Measurements from ENCODE around the gene SH3BP5L.

Gene SH3BP5L

GRCh38 chr1:248825909-248826760, at the start of gene SH3BP5L:
SH3BP5L (minus strand) TSS chr1:248825915; CDS start chr1:248824935, 980 bp downstream.
- peak; percentile 96 for DNase-seq (ENCODE audit: low spot score)
- peak; percentile 80 for TF ChIP-seq CTCF (IDR thresholded peaks at IDR 0.05; ENCODE audit: extremely low read depth, insufficient read depth, missing control alignments)
- in situ Hi-C loops (cut with MboI; ENCODE audit: low pct_unique_long_range_greater_than_20kb, low sequenced_read_pairs, unreplicated experiment), result no loop called here

GRCh38 chr1:248873993-248874533, 48.3 kb upstream of the SH3BP5L start:
- in situ Hi-C loops (cut with MboI; ENCODE audit: low pct_unique_long_range_greater_than_20kb, low sequenced_read_pairs, unreplicated experiment), result no loop called here
- no peak for TF ChIP-seq CTCF (IDR thresholded peaks at IDR 0.05; ENCODE audit: extremely low read depth, insufficient read depth, missing control alignments)
- DNase-seq (ENCODE audit: low spot score), result peak; percentile 54

GRCh38 chr1:248873409-248873992, 47.8 kb upstream of the SH3BP5L start:
- peak; percentile 78 for DNase-seq (ENCODE audit: low spot score)
- TF ChIP-seq CTCF (IDR thresholded peaks at IDR 0.05; ENCODE audit: extremely low read depth, insufficient read depth, missing control alignments), result no peak
- in situ Hi-C loops (cut with MboI; ENCODE audit: low pct_unique_long_range_greater_than_20kb, low sequenced_read_pairs, unreplicated experiment), result no loop called here

GRCh38 chr1:248872752-248873408, 47.2 kb upstream of the SH3BP5L start:
- no peak for TF ChIP-seq CTCF (IDR thresholded peaks at IDR 0.05; ENCODE audit: extremely low read depth, insufficient read depth, missing control alignments)
- no peak for DNase-seq (ENCODE audit: low spot score)
- in situ Hi-C loops (cut with MboI; ENCODE audit: low pct_unique_long_range_greater_than_20kb, low sequenced_read_pairs, unreplicated experiment), result no loop called here

- TF ChIP-seq CTCF (IDR thresholded peaks at IDR 0.05; ENCODE audit: extremely low read depth, insufficient read depth, missing control alignments), result no peak
- DNase-seq (ENCODE audit: low spot score), result no peak
- in situ Hi-C loops (cut with MboI; ENCODE audit: low pct_unique_long_range_greater_than_20kb, low sequenced_read_pairs, unreplicated experiment), result no loop called here
Observed at GRCh38 chr1:248871837-248872401, 46.2 kb upstream of the SH3BP5L start.
